HepG2 (cell line): ENCODE results near the gene MYOM1. TPM values are rescaled to one million over a fixed set of nuclear protein-coding genes. Genes with fewer than 3 reads are reported as not detected.

ENCODE experiments used
- AGO1 ChIP-seq: fragments of 200-400 bp; formaldehyde crosslinking; IDR thresholded peaks from 2 replicates; pipeline ENCODE4 v1.6.1; 2017; ENCODE audit warnings: mild to moderate bottlenecking, low read depth, low read length, moderate library complexity; ENCODE audit not compliant: poor library complexity, severe bottlenecking
- AGO2 ChIP-seq: fragments of 200-400 bp; formaldehyde crosslinking; optimal IDR thresholded peaks from 2 replicates; pipeline ENCODE3; 2017; ENCODE audit warnings: mild to moderate bottlenecking, low read depth, low read length, moderate library complexity
- ATF3 ChIP-seq: sonication (generic); formaldehyde crosslinking; IDR thresholded peaks from 2 replicates; pipeline ENCODE4 v1.4.0; 2020; ENCODE audit warnings: missing genetic modification reagents
- ELF1 ChIP-seq: sonication (generic); formaldehyde crosslinking; IDR thresholded peaks from 2 replicates; pipeline ENCODE4 v1.4.0; 2020; ENCODE audit warnings: missing genetic modification reagents
- HMGXB4 ChIP-seq, 2 experiments: sonication (generic) in 1 of 2; formaldehyde crosslinking in 1 of 2; IDR thresholded peaks; 2 replicates each; pipeline versions ENCODE4 v1.4.0 to v1.6.1; 2018 to 2020; ENCODE audit warnings: missing genetic modification reagents in 2 of 2, borderline replicate concordance in 1 of 2, low read depth in 1 of 2, mild to moderate bottlenecking in 1 of 2, missing biosample characterization in 1 of 2
- NR2F6 ChIP-seq, 2 experiments: IDR thresholded peaks; 2 replicates each; pipeline ENCODE4 v1.6.1; 2016; ENCODE audit warnings: antibody characterized with exemption in 1 of 2, mild to moderate bottlenecking in 1 of 2
- PHF8 ChIP-seq: sonication (generic); formaldehyde crosslinking; IDR thresholded peaks from 2 replicates; pipeline ENCODE4 v1.5.0; 2020; ENCODE audit warnings: missing genetic modification reagents
- POGZ ChIP-seq: sonication (generic); formaldehyde crosslinking; IDR thresholded peaks from 2 replicates; pipeline ENCODE4 v1.4.0; 2020; ENCODE audit warnings: mild to moderate bottlenecking, missing genetic modification reagents
- RXRB ChIP-seq: IDR thresholded peaks from 2 replicates; pipeline ENCODE4 v1.6.1; 2016; ENCODE audit warnings: borderline replicate concordance, missing genetic modification reagents, missing compliant biosample characterization
- SP1 ChIP-seq, 2 experiments: fragments of 450-650 bp in 1 of 2; sonication (generic) in 1 of 2; formaldehyde crosslinking in 1 of 2; IDR thresholded peaks; 2 replicates each; pipeline versions ENCODE4 v1.4.0 to v1.6.1; 2016 to 2020; ENCODE audit warnings: missing genetic modification reagents in 1 of 2
- TGIF2 ChIP-seq: IDR thresholded peaks from 2 replicates; pipeline ENCODE4 v1.6.1; 2016; ENCODE audit warnings: control low read depth, missing compliant biosample characterization
- ZFP90 ChIP-seq: sonication (generic); formaldehyde crosslinking; IDR thresholded peaks from 2 replicates; pipeline ENCODE4 v1.8.0; 2022; ENCODE audit warnings: missing genetic modification reagents, mild to moderate bottlenecking, inconsistent platforms, borderline replicate concordance
- ZFX ChIP-seq: sonication (generic); formaldehyde crosslinking; IDR thresholded peaks from 2 replicates; pipeline ENCODE4 v1.4.0; 2020; ENCODE audit warnings: mild to moderate bottlenecking, low read depth, missing genetic modification reagents, moderate library complexity
- ZNF10 ChIP-seq: sonication (generic); formaldehyde crosslinking; IDR thresholded peaks from 2 replicates; pipeline ENCODE4 v1.4.0; 2020; ENCODE audit warnings: mild to moderate bottlenecking, low read depth, missing genetic modification reagents, borderline replicate concordance
- ZNF24 ChIP-seq: fragments of 450-650 bp; IDR thresholded peaks from 2 replicates; pipeline ENCODE4 v1.6.1; 2017; ENCODE audit warnings: antibody characterized with exemption, mild to moderate bottlenecking
- ZNF550 ChIP-seq: sonication (generic); formaldehyde crosslinking; IDR thresholded peaks from 2 replicates; pipeline ENCODE4 v1.4.0; 2020; ENCODE audit warnings: mild to moderate bottlenecking, missing genetic modification reagents, borderline replicate concordance
- ZNF788 ChIP-seq: sonication (generic); formaldehyde crosslinking; IDR thresholded peaks from 2 replicates; pipeline ENCODE4 v1.5.0; 2020; ENCODE audit warnings: mild to moderate bottlenecking, missing genetic modification reagents, borderline replicate concordance
- ZNF790 ChIP-seq: sonication (generic); formaldehyde crosslinking; IDR thresholded peaks from 2 replicates; pipeline ENCODE4 v1.8.0; 2022; ENCODE audit warnings: missing genetic modification reagents, mild to moderate bottlenecking, borderline replicate concordance
- ZSCAN29 ChIP-seq: sonication (generic); formaldehyde crosslinking; conservative IDR thresholded peaks from 2 replicates; pipeline ENCODE4 v1.4.0; 2020; ENCODE audit warnings: mild to moderate bottlenecking, missing genetic modification reagents
- polyA plus RNA-seq, 8 experiments: library from polyadenylated mRNA; depleted of rRNA in 3 of 8; stranded (reverse) in 7 of 8; unstranded in 1 of 8; fragments of >200 nt; fragmentation: Illumina TruSeq in 4 of 8; extraction: Trizol in 4 of 8; gene quantifications; 2 replicates each; pipeline versions ENCODE4 v1.2.1 to v1.2.3, GENCODE V29; 2011 to 2016; ENCODE audit warnings: low read depth in 4 of 8, missing spikeins in 1 of 8, mixed read lengths in 1 of 8; ENCODE audit not compliant: insufficient read depth in 1 of 8
- total RNA-seq, 5 experiments: library from RNA; depleted of rRNA; stranded (reverse); fragments of >200 nt; fragmentation: Illumina TruSeq; extraction: Trizol; gene quantifications; 2 replicates each; pipeline ENCODE4 v1.2.3, GENCODE V29; 2016; ENCODE audit warnings: low read depth in 1 of 5
- TF ChIP-seq, protein P1 (sequence below): sonication (generic); formaldehyde crosslinking; IDR thresholded peaks from 2 replicates; pipeline ENCODE4 v1.5.0; 2020; ENCODE audit warnings: mild to moderate bottlenecking, missing genetic modification reagents
- TF ChIP-seq, protein P2 (sequence below): sonication (generic); formaldehyde crosslinking; IDR thresholded peaks from 2 replicates; pipeline ENCODE4 v1.5.1; 2020; ENCODE audit warnings: missing genetic modification reagents, mild to moderate bottlenecking, borderline replicate concordance
- TF ChIP-seq, protein P3 (sequence below): sonication (generic); formaldehyde crosslinking; IDR thresholded peaks from 2 replicates; pipeline ENCODE4 v1.4.0; 2020; ENCODE audit warnings: missing genetic modification reagents
- TF ChIP-seq, protein P4 (sequence below): sonication (generic); formaldehyde crosslinking; IDR thresholded peaks from 2 replicates; pipeline ENCODE4 v1.4.0; 2020; ENCODE audit warnings: mild to moderate bottlenecking, missing genetic modification reagents

The MYOM1 gene
- total and polyA plus RNA-seq, 2 of the 13 experiments (the other 11 are each of a cell fraction or from before 2014, with no cell fraction given): 0.46 to 0.98 TPM

- TF ChIP-seq HMGXB4 (CRISPR knock-in tag; IDR thresholded peaks at IDR 0.05; ENCODE audit: borderline replicate concordance in 1 of 2, low read depth in 1 of 2) (no peak), ELF1 (no peak), SP1 (IDR thresholded peaks at IDR 0.05) (no peak), SP1 (CRISPR knock-in tag; IDR thresholded peaks at IDR 0.05) (no peak), ZFP90 (CRISPR knock-in tag) (no peak), AGO1 (no peak), ZNF550 (CRISPR knock-in tag) (no peak), TGIF2 (CRISPR knock-in tag) (no peak), ZNF790 (CRISPR knock-in tag) (no peak), ZNF788 (CRISPR knock-in tag) (no peak; the same call in 1 of the 2 replicates), ZNF24 (no peak), RXRB (peak; percentile 58; the same call in 1 of the 2 replicates), ZFX (peak; percentile 23), AGO2 (no peak), ATF3 (CRISPR knock-in tag) (no peak), POGZ (peak; percentile 58), ZNF10 (CRISPR knock-in tag) (no peak), PHF8 (CRISPR knock-in tag) (no peak), ZSCAN29 (CRISPR knock-in tag) (no peak), NR2F6 (IDR thresholded peaks at IDR 0.05) (peak; percentile 92), NR2F6 (CRISPR knock-in tag; IDR thresholded peaks at IDR 0.05) (peak; percentile 93)
- TF ChIP-seq, protein P1, sequence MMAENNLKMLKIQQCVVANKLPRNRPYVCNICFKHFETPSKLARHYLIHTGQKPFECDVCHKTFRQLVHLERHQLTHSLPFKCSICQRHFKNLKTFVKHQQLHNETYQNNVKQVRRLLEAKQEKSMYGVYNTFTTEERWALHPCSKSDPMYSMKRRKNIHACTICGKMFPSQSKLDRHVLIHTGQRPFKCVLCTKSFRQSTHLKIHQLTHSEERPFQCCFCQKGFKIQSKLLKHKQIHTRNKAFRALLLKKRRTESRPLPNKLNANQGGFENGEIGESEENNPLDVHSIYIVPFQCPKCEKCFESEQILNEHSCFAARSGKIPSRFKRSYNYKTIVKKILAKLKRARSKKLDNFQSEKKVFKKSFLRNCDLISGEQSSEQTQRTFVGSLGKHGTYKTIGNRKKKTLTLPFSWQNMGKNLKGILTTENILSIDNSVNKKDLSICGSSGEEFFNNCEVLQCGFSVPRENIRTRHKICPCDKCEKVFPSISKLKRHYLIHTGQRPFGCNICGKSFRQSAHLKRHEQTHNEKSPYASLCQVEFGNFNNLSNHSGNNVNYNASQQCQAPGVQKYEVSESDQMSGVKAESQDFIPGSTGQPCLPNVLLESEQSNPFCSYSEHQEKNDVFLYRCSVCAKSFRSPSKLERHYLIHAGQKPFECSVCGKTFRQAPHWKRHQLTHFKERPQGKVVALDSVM (CRISPR knock-in tag): peak; percentile 34; the same call in 1 of the 2 replicates
- TF ChIP-seq, protein P2, sequence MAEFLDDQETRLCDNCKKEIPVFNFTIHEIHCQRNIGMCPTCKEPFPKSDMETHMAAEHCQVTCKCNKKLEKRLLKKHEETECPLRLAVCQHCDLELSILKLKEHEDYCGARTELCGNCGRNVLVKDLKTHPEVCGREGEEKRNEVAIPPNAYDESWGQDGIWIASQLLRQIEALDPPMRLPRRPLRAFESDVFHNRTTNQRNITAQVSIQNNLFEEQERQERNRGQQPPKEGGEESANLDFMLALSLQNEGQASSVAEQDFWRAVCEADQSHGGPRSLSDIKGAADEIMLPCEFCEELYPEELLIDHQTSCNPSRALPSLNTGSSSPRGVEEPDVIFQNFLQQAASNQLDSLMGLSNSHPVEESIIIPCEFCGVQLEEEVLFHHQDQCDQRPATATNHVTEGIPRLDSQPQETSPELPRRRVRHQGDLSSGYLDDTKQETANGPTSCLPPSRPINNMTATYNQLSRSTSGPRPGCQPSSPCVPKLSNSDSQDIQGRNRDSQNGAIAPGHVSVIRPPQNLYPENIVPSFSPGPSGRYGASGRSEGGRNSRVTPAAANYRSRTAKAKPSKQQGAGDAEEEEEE (CRISPR knock-in tag): no peak
- TF ChIP-seq, protein P3, sequence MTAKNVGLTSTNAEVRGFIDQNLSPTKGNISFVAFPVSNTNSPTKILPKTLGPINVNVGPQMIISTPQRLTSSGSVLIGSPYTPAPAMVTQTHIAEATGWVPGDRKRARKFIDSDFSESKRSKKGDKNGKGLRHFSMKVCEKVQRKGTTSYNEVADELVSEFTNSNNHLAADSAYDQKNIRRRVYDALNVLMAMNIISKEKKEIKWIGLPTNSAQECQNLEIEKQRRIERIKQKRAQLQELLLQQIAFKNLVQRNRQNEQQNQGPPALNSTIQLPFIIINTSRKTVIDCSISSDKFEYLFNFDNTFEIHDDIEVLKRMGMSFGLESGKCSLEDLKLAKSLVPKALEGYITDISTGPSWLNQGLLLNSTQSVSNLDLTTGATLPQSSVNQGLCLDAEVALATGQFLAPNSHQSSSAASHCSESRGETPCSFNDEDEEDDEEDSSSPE: no peak
- TF ChIP-seq, protein P4, sequence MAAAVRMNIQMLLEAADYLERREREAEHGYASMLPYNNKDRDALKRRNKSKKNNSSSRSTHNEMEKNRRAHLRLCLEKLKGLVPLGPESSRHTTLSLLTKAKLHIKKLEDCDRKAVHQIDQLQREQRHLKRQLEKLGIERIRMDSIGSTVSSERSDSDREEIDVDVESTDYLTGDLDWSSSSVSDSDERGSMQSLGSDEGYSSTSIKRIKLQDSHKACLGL (CRISPR knock-in tag): no peak
Measured at GRCh38 chr18:3074087-3074486, 145.7 kb downstream of the MYOM1 start (continued).
